Panc1 (cell line): Measurements from ENCODE around the gene COL4A3. TPM values are rescaled to one million over a fixed set of nuclear protein-coding genes. Genes with fewer than 3 reads are reported as not detected.

ENCODE experiments used
- ATAC-seq: fragments of 200-7000 bp; cut with Tn5 transposase; 2 replicates; pipeline ENCODE4 v1.9.1; 2020; ENCODE audit warnings: mild to moderate bottlenecking, moderate library complexity
- BruUV-seq: library from RNA; stranded (reverse); fragments of 400-500 nt; replicated peaks from 2 replicates; lab custom pipeline; 2021; lab: Mats Ljungman, UMichigan
- CTCF ChIA-PET: fragments of 300-600 bp; sonication (Branson Sonifier 250); formaldehyde crosslinking; loops from one replicate; lab custom pipeline; 2022; ENCODE audit warnings: antibody characterized with exemption; lab: Charles Lee
- POLR2A ChIA-PET: fragments of 300-600 bp; sonication (Branson Sonifier 250); formaldehyde crosslinking; loops from one replicate; lab custom pipeline; 2022; ENCODE audit warnings: antibody characterized with exemption; lab: Charles Lee
- DNase-seq: peaks from one replicate; pipeline ENCODE4 v3.0.0-alpha.2; 2010; ENCODE audit warnings: low read depth, low spot score
- H3K27ac ChIP-seq: 2 replicates; pipeline ENCODE4 v1.5.1; 2011; ENCODE audit warnings: mild to moderate bottlenecking, low read length, inconsistent platforms
- H3K27me3 ChIP-seq: fragments of 200-500 bp; sonication (Bioruptor generic); 2 replicates; pipeline ENCODE4 v1.6.0; 2014; ENCODE audit warnings: low read length, inconsistent platforms; ENCODE audit not compliant: control insufficient read depth, insufficient read depth
- H3K36me3 ChIP-seq: fragments of 200-500 bp; sonication (Bioruptor generic); 2 replicates; pipeline ENCODE4 v1.5.1; 2014; ENCODE audit warnings: inconsistent platforms, mild to moderate bottlenecking, low read length, moderate library complexity; ENCODE audit not compliant: control insufficient read depth, insufficient read depth
- H3K4me1 ChIP-seq: 2 replicates; pipeline ENCODE4 v1.5.1; 2011; ENCODE audit warnings: inconsistent platforms, mild to moderate bottlenecking, low read length, moderate library complexity; ENCODE audit not compliant: control insufficient read depth, insufficient read depth
- H3K4me3 ChIP-seq, 2 experiments: 2 replicates each; pipeline ENCODE4 v1.5.1; 2011 to 2012; ENCODE audit warnings: low read depth in 2 of 2, low read length in 2 of 2, mild to moderate bottlenecking in 2 of 2, inconsistent platforms in 1 of 2, moderate library complexity in 1 of 2
- H3K9me3 ChIP-seq: fragments of 200-500 bp; sonication (Bioruptor generic); 2 replicates; pipeline ENCODE4 v1.5.1; 2014; ENCODE audit warnings: low read depth, mild to moderate bottlenecking, inconsistent platforms, low read length, moderate library complexity; ENCODE audit not compliant: control insufficient read depth, insufficient read depth
- CTCF ChIP-seq: fragments of 450-650 bp; IDR thresholded peaks from 2 replicates; pipeline ENCODE4 v1.5.1; 2017; ENCODE audit warnings: mild to moderate bottlenecking
- POLR2AphosphoS5 ChIP-seq: IDR thresholded peaks from 2 replicates; pipeline ENCODE4 v1.6.1; 2012; ENCODE audit warnings: mild to moderate bottlenecking, low read depth, low read length, moderate library complexity
- REST ChIP-seq, 2 experiments: IDR thresholded peaks; 2 replicates each; pipeline ENCODE4 v1.6.1; 2011 to 2012; ENCODE audit warnings: low read depth in 2 of 2, control low read depth in 1 of 2, low read length in 1 of 2, mild to moderate bottlenecking in 1 of 2, moderate library complexity in 1 of 2; ENCODE audit not compliant: insufficient read depth in 1 of 2
- SIN3A ChIP-seq: IDR thresholded peaks from 2 replicates; pipeline ENCODE4 v1.6.1; 2012; ENCODE audit warnings: low read depth, mild to moderate bottlenecking, low read length, moderate library complexity, borderline replicate concordance; ENCODE audit not compliant: insufficient read depth
- TCF7L2 ChIP-seq: IDR thresholded peaks from 2 replicates; pipeline ENCODE4 v1.6.1; 2011; ENCODE audit warnings: mild to moderate bottlenecking, low read depth, low read length, inconsistent platforms
- in situ Hi-C: cut with HindIII; loops from 2 replicates; pipeline ENCODE4 v1.10.0; 2016; ENCODE audit warnings: low sequenced_read_pairs, low pct_unique_long_range_greater_than_20kb
- intact Hi-C: fragments of 100-400 bp; cut with micrococcal nuclease; formaldehyde crosslinking; loops from one replicate; pipeline ENCODE4 v1.10.0; 2022; ENCODE audit not compliant: unreplicated experiment
- total RNA-seq: library from RNA; stranded (reverse); gene quantifications from one replicate; pipeline ENCODE4 v1.2.1, GENCODE V29; 2021; ENCODE audit not compliant: unreplicated experiment

The COL4A3 gene
- total RNA-seq, 1 experiment from 2014 or later: 0.18 TPM

GRCh38 chr2:227322530-227323205 is 158.2 kb downstream of the COL4A3 start:
- in situ Hi-C loops: no loop called here
- H3K9me3 ChIP-seq: no peaks in the 10 kb centered on the region; the same call in 1 of the 2 replicates
- CTCF ChIA-PET: no interaction called here
- H3K36me3 ChIP-seq: peaks cover 7% of the 10 kb centered on the region; the same call in 1 of the 2 replicates
- TF ChIP-seq POLR2AphosphoS5 (no peak), REST (IDR thresholded peaks at IDR 0.05; ENCODE audit: insufficient read depth in 1 of 2, low read depth in 2 of 2, low read length in 1 of 2) (no peak), CTCF (no peak), SIN3A (no peak), TCF7L2 (no peak)
- no TSS peak for BruUV-seq
- DNase-seq: no peak
- no peaks in the 10 kb centered on the region for H3K27me3 ChIP-seq
- POLR2A ChIA-PET: no interaction called here
- no peak overlapping the region for H3K4me3 ChIP-seq
- ATAC-seq: no peak
- H3K27ac ChIP-seq: no peak overlapping the region
- intact Hi-C loops: no loop called here
- peaks cover 21% of the 10 kb centered on the region for H3K4me1 ChIP-seq

GRCh38 chr2:227323818-227324217 is 159.4 kb downstream of the COL4A3 start:
- H3K4me3 ChIP-seq: no peak overlapping the region
- CTCF ChIA-PET: no interaction called here
- H3K36me3 ChIP-seq: peaks cover 7% of the 10 kb centered on the region; the same call in 1 of the 2 replicates
- intact Hi-C loops (no loop called here), in situ Hi-C loops (no loop called here)
- H3K4me1 ChIP-seq: peaks cover 21% of the 10 kb centered on the region
- POLR2A ChIA-PET: no interaction called here
- no peak overlapping the region for H3K27ac ChIP-seq
- no peak for TF ChIP-seq POLR2AphosphoS5
- no peak for TF ChIP-seq TCF7L2
- no peak for TF ChIP-seq CTCF
- TF ChIP-seq REST (IDR thresholded peaks at IDR 0.05; ENCODE audit: insufficient read depth in 1 of 2, low read depth in 2 of 2, low read length in 1 of 2): no peak
- no peak for TF ChIP-seq SIN3A
- BruUV-seq: no TSS peak
- no peaks in the 10 kb centered on the region; the same call in 1 of the 2 replicates for H3K9me3 ChIP-seq
- no peak for DNase-seq
- ATAC-seq: no peak
- H3K27me3 ChIP-seq: no peaks in the 10 kb centered on the region
